Measurements from ENCODE around the gene COL9A3.

COL9A3 gene

GRCh38 chr20:62885046-62885895 is 68.4 kb downstream of the COL9A3 start:
- Histone ChIP-seq H2AFZ (ENCODE audit: low read depth, low read length) (no peak overlapping the region), H3K79me2 (ENCODE audit: low read length) (0 out of 2 replicates have a peak, but pooled peaks cover 5% of the 10 kb centered on the region), H3K4me2 (ENCODE audit: low read length) (peak overlapping the region; percentile 52), H3K4me3 (ENCODE audit: low read length) (peak overlapping the region; percentile 7; the same call in 1 of the 2 replicates), H3K9ac (ENCODE audit: low read length) (peak overlapping the region; percentile 37; the same call in 1 of the 2 replicates), H3K4me1 (ENCODE audit: low read length) (peaks cover 38% of the 10 kb centered on the region), H3K9me3 (ENCODE audit: insufficient read depth, low read length) (no peaks in the 10 kb centered on the region), H4K20me1 (ENCODE audit: insufficient read depth, low read length) (no peaks in the 10 kb centered on the region), H3K36me3 (replicated peaks; ENCODE audit: low read depth, low read length) (peaks cover 73% of the 10 kb centered on the region), H3K27ac (ENCODE audit: low read length) (peak overlapping the region; percentile 81), H3K27me3 (ENCODE audit: low read depth, low read length) (no peaks in the 10 kb centered on the region)
- TF ChIP-seq EZH2phosphoT487 (IDR thresholded peaks at IDR 0.05; ENCODE audit: low read depth): no peak
- TF ChIP-seq CTCF (IDR thresholded peaks at IDR 0.05; ENCODE audit: low read depth, low read length): no peak

- TF ChIP-seq EZH2phosphoT487 (IDR thresholded peaks at IDR 0.05; ENCODE audit: low read depth) (no peak), CTCF (IDR thresholded peaks at IDR 0.05; ENCODE audit: low read depth, low read length) (no peak)
- H3K9ac ChIP-seq (ENCODE audit: low read length): peak overlapping the region; percentile 37; the same call in 1 of the 2 replicates
- H3K9me3 ChIP-seq (ENCODE audit: insufficient read depth, low read length): no peaks in the 10 kb centered on the region
- H3K36me3 ChIP-seq (replicated peaks; ENCODE audit: low read depth, low read length): peaks cover 80% of the 10 kb centered on the region
- H3K79me2 ChIP-seq (ENCODE audit: low read length): 0 out of 2 replicates have a peak, but pooled peaks cover 5% of the 10 kb centered on the region
- no peaks in the 10 kb centered on the region for H3K27me3 ChIP-seq (ENCODE audit: low read depth, low read length)
- H3K27ac ChIP-seq (ENCODE audit: low read length): peak overlapping the region; percentile 81
- no peak overlapping the region for H2AFZ ChIP-seq (ENCODE audit: low read depth, low read length)
- peak overlapping the region; percentile 7; the same call in 1 of the 2 replicates for H3K4me3 ChIP-seq (ENCODE audit: low read length)
- peaks cover 38% of the 10 kb centered on the region for H3K4me1 ChIP-seq (ENCODE audit: low read length)
- no peaks in the 10 kb centered on the region for H4K20me1 ChIP-seq (ENCODE audit: insufficient read depth, low read length)
- H3K4me2 ChIP-seq (ENCODE audit: low read length): peak overlapping the region; percentile 52
These were observed 69.3 kb downstream of the COL9A3 start for GRCh38 chr20:62885896-62886708.

GRCh38 chr20:62886709-62887058 is 69.8 kb downstream of the COL9A3 start:
- H3K4me1 ChIP-seq (ENCODE audit: low read length): peaks cover 38% of the 10 kb centered on the region
- H2AFZ ChIP-seq (ENCODE audit: low read depth, low read length): no peak overlapping the region
- H3K4me3 ChIP-seq (ENCODE audit: low read length): no peak overlapping the region
- no peaks in the 10 kb centered on the region for H3K9me3 ChIP-seq (ENCODE audit: insufficient read depth, low read length)
- no peaks in the 10 kb centered on the region for H4K20me1 ChIP-seq (ENCODE audit: insufficient read depth, low read length)
- H3K36me3 ChIP-seq (replicated peaks; ENCODE audit: low read depth, low read length): peaks cover 80% of the 10 kb centered on the region
- no peak for TF ChIP-seq EZH2phosphoT487 (IDR thresholded peaks at IDR 0.05; ENCODE audit: low read depth)
- TF ChIP-seq CTCF (IDR thresholded peaks at IDR 0.05; ENCODE audit: low read depth, low read length): no peak
- no peaks in the 10 kb centered on the region for H3K27me3 ChIP-seq (ENCODE audit: low read depth, low read length)
- 0 out of 2 replicates have a peak, but pooled peaks cover 5% of the 10 kb centered on the region for H3K79me2 ChIP-seq (ENCODE audit: low read length)
- no peak overlapping the region for H3K9ac ChIP-seq (ENCODE audit: low read length)
- peak overlapping the region; percentile 81 for H3K27ac ChIP-seq (ENCODE audit: low read length)
- peak overlapping the region; percentile 52; the same call in 1 of the 2 replicates for H3K4me2 ChIP-seq (ENCODE audit: low read length)

Measured in OCI-LY3 (cell line).